HG03354 (cell line): ENCODE data around the gene DOCK4.

ENCODE experiments used
- ATAC-seq: cut with Tn5 transposase; IDR thresholded peaks from one replicate; pipeline ENCODE4 v1.9.1; 2021; ENCODE audit warnings: mild to moderate bottlenecking; ENCODE audit not compliant: unreplicated experiment, poor library complexity, severe bottlenecking

The DOCK4 gene

GRCh38 chr7:112195717-112196116 lies 10.5 kb downstream of the DOCK4 start:
- no peak for ATAC-seq

DNA sequence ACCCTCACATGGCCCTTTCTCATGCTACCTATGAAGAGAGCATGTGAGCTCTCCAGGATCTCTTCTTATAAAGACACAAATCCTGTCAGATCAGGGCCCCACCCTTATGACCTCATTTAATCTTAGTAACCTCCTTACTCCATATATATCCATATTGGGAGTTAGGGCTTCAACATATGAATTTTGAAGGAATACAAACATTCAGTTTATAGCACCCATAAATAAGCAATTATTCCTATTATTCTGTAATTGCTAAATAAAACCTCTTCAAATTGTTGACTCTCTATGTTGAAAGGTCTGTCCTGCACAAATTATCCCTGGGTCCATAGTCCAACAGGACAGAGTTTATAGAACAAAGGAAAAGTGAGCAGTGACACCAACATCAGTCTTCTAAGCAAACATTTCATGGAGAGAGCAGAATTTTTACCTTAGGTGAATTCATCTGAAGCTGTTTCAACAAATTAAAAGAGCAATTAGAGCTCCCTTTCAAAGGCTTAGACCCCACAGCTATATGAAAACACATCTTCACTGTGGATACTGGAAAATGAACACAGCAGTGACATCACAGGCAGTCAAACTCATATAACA lies 12.2 kb downstream of the DOCK4 start:
- no peak for ATAC-seq

DNA sequence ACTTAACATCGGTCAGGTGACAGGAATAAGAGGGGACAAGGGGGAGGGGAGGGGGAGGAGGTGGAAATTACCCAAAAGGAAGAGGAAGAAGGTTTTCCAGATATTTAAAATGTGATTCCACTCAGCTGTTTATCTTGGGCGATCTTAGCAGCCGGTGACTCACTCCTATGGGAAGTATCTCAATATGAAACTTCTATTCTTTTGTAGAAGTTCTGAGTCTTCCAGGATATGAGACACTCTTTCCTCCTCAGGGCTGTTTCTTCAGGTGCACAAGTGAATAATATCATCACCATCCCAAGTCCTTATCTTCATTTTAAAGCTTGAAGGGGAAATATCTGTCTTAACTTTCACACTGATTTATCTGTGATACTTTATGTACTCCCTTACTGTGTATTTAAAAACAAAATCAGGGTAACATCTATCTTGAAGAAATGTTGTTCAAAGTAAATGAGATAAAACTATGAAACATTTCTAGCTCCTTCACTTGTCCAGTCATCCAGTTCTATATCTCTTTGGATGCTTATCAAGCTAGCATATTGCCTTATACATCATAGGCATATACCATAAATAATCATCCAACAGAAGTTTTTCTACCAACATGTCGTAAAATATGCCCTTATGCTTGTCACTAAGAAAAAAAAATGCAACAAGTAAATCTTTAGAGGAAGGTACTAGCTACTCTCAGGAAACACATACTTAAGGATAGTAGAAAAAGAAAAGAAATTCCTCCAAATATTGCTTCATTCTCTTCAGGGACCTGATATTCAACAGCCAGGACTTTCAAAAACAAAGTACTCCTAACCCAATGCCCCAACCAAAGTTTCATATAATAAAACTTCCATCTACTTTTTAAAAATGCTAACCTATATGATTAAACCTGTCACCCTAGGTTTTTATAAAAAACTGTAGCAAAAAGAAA lies 13.7 kb downstream of the DOCK4 start:
- ATAC-seq: no peak

- ATAC-seq: no peak
Observed at GRCh38 chr7:112190120-112190519, 16.1 kb downstream of the DOCK4 start.

DNA sequence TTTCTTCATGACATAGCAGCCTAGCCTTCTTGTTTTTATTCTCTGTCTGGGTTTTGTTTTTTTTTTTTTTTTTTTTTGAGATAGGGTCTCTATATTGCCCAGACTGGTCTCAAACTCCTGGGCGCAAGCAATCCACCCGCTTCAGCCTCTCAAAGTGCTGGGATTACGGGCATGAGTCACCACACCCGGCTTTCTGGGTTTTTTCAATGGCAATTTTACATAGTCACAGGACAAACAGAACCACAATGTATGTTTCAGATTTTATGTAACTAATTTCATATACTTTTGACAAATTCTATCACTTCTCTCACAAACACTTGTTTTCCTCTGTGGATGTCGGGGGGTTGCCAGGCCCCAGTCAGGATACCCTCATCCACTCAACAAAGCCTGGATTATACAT lies 16.5 kb downstream of the DOCK4 start:
- no peak for ATAC-seq

DNA sequence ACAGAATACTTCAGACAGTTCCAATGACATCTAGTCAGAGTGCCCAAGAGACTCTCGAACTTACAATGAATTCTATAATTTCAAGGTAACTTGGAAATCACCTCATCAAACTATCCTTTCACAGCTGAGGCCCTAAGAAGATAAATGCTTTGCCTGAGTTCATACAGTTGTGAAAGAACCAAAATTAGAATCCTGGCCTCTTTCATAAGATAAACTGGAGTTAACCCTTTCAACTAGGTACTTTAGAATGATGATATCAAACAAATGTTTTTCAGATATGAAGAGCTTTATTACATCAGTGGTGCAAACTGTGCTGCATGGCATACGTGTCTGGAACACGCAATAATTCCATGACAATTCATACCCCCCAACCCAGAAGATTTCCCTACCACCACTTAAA lies 17.9 kb downstream of the DOCK4 start:
- no peak for ATAC-seq

DNA sequence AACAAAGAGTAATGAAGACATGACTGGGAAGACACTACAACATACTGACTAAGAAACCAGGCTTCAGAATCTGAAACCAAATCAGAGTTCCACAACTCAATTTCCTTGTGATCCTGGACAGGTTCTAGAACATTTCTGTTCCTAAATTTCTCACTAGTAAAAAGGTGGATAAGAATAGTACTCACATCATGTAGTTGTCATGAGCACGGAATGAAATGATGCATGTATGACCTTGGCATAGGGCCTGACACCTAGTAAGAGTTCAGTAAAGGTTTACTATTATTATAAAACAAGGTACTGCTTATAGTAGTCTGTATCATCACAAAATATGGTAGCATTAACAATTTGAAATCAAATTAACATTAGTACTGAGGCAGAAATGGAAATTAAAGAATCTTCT lies 19.9 kb downstream of the DOCK4 start:
- ATAC-seq: no peak

- ATAC-seq: no peak
Observed at GRCh38 chr7:112185005-112185834, 21.0 kb downstream of the DOCK4 start.

GRCh38 chr7:112184455-112184854 lies 21.7 kb downstream of the DOCK4 start:
- no peak for ATAC-seq

DNA sequence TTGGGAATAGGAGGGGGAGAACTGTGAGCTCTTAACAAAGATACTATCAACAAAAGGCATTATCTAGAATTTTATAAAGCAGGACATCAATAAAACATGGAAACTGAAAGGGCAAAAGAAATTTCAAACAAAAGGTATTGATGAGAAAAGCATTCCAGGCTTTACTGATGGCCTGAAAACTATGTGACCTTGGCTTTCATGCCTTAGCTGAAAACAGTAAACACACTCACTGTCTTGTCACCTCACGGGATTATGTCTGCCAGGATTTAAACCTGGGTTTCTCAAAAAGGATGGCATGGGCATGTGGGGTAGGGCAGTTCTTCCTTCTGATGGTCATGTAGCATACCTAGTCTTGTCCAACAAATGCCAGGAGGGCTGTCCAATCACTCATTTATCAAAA lies 22.9 kb downstream of the DOCK4 start:
- ATAC-seq: no peak

DNA sequence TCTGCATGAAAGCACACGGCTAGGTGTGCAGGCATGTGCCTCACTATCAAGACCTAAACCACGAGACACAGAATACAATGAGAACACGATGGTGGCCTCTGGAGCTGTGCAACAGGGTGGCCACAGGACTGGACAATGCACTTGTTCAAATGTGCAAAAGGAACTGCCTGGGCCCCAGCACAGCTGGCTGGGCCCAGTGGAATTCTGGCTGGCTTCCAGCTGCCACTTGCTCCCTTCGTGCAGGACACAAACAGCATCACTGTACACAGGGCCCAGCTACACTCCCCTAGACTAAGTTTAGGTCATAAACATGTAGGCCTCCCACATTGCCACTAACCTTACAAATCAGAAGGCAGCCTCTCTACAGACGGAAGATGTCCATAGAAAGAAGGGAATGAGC lies 23.4 kb downstream of the DOCK4 start:
- ATAC-seq: no peak

DNA sequence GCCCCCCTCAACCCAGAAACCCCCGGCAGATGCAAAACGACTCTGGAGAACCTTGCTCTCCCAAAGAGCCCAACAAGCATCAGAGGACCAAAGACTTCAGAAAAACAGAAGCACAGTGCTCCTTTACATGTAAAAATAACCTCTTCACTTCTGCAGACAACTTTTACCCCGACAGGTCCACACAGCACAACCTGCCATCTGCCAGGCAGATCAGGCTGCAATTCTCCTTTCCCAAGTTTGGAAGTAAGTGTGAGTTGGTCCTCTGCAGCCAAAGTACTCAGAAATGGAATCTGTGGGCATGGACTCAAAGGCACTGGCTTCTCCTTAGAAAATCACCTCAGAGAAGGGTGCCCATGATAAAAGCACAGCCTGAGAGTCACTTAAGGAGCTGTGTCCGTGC lies 26.0 kb downstream of the DOCK4 start:
- ATAC-seq: no peak

GRCh38 chr7:112176693-112177415 lies 29.3 kb downstream of the DOCK4 start:
- ATAC-seq: no peak

DNA sequence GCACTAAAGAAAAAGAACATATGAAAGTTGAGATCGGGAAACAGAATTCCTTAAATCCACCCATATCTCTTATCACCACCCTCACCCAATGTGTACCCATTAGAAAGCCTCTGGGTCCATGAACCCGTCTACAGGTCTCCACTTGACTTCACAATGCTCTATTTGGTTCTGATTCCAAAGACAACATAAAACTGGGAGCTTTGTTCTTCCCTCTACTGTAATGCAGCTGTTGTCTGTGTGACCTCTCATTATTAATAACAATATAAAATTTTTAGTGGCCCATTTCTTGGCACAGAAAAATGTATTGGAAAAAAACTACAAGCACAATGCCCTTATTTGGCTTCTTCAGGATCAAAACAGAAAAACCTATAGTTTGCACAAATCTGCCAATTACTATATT lies 30.0 kb downstream of the DOCK4 start:
- no peak for ATAC-seq

- ATAC-seq: no peak
Observed at GRCh38 chr7:112174192-112174591, 32.0 kb downstream of the DOCK4 start.

DNA sequence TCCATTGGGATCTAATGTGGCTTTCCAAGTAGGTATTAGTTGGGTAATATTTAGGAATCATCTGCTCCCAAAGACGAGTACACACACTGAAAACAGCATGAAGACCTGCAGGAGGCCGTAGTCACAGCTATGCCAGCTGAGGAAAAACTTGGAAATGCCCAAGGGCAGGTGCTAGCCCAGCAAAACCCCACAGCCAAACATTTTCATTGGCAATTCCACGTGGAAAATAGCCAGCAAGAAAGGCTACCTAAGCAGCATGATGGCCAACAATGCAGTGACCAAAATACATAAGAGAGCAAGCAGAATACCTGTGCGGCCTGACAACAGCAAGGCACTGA lies 32.7 kb downstream of the DOCK4 start:
- ATAC-seq: no peak

- no peak for ATAC-seq
Observed at GRCh38 chr7:112172870-112173567, 33.2 kb downstream of the DOCK4 start.

DNA sequence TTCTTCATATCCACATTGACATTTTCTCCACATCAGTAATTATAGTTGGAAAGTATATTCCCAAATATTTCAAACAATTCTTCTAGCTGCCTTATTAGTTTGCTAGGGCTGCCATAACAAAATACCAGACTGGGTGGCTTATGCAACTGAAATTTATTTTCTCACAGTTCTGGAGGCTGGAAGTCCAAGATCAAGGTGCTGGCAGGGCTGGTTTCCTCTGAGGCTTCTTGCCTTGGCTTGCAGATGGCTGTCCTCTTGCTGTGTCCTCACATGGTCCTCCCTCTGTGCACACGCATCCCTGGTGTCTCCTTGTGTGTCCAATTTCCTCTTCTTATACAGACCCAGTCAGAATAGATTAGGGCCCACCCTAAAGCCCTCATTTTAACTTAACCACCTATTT lies 34.5 kb downstream of the DOCK4 start:
- no peak for ATAC-seq

DNA sequence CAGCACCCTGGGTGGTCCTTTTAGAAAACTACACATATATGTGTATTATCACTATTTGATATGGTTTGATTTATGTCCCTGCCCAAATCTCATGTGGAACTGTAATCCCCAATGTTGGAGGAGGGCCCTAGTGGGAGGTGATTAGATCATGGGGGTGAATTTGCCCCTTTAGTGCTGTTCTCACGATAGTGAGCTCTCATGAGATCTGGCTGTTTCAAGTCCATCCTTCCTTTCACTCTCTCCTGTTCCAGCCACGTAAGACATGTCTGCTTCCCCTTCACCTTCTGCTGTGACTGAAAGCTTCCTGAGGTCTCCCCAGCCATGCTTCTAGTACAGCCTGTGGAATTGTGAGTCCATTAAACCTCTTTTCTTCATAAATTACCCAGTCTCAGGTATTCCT lies 37.3 kb downstream of the DOCK4 start:
- no peak for ATAC-seq

- ATAC-seq: no peak
Observed at GRCh38 chr7:112167147-112167546, 39.1 kb downstream of the DOCK4 start.
